CD8-positive, alpha-beta memory T cell (primary cell): Measurements from ENCODE around the gene TMEM259. TPM values are rescaled to one million over a fixed set of nuclear protein-coding genes. Genes with fewer than 3 reads are reported as not detected.
A peak's percentile ranks its signal among the peaks of the same experiment; 100 is the strongest.

Experiments
- CTCF ChIA-PET: fragments of 350-600 bp; sonication (Branson Sonifier 250); formaldehyde crosslinking; loops from one replicate; lab custom pipeline; 2021; ENCODE audit warnings: antibody characterized with exemption; lab: Charles Lee
- POLR2A ChIA-PET: fragments of 350-600 bp; sonication (Branson Sonifier 250); formaldehyde crosslinking; loops from one replicate; lab custom pipeline; 2021; ENCODE audit warnings: antibody characterized with exemption; lab: Charles Lee
- DNase-seq, 5 donors: peaks; one replicate each; pipeline versions ENCODE4 v3.0.0 to v3.0.0-alpha.2; 2020 to 2022; ENCODE audit warnings: mixed read lengths in 1 of 5
- H3K27ac ChIP-seq: one replicate; pipeline ENCODE4 v1.7.0; 2013; ENCODE audit warnings: low read depth, mild to moderate bottlenecking, low read length, moderate library complexity
- H3K27me3 ChIP-seq: 2 replicates; pipeline ENCODE4 v1.7.0; 2013; ENCODE audit warnings: low read length, mild to moderate bottlenecking; ENCODE audit not compliant: insufficient read depth, poor library complexity, severe bottlenecking
- H3K36me3 ChIP-seq: 2 replicates; pipeline ENCODE4 v1.7.0; 2013; ENCODE audit warnings: mild to moderate bottlenecking, low read length, moderate library complexity; ENCODE audit not compliant: insufficient read depth
- H3K4me1 ChIP-seq: 2 replicates; pipeline ENCODE4 v1.7.0; 2013; ENCODE audit warnings: mild to moderate bottlenecking, low read length, moderate library complexity; ENCODE audit not compliant: insufficient read depth
- H3K4me3 ChIP-seq: 2 replicates; pipeline ENCODE4 v1.7.0; 2013; ENCODE audit warnings: mild to moderate bottlenecking, low read length
- H3K9me3 ChIP-seq: 2 replicates; pipeline ENCODE4 v1.7.0; 2013; ENCODE audit warnings: mild to moderate bottlenecking, low read length
- H3K27ac Mint-ChIP-seq, 8 donors: one replicate each; pipeline ENCODE4 v1.8.0; 2020 to 2021; ENCODE audit warnings: mixed read lengths in 8 of 8, mild to moderate bottlenecking in 6 of 8, inconsistent platforms in 3 of 8, moderate library complexity in 3 of 8
- H3K27me3 Mint-ChIP-seq, 2 donors: one replicate each; pipeline ENCODE4 v1.8.0; 2020 to 2021; ENCODE audit warnings: mixed read lengths in 2 of 2, mild to moderate bottlenecking in 1 of 2, moderate library complexity in 1 of 2
- H3K36me3 Mint-ChIP-seq, 3 donors: one replicate each; pipeline ENCODE4 v1.8.0; 2020 to 2021; ENCODE audit warnings: mixed read lengths in 3 of 3, inconsistent platforms in 1 of 3, mild to moderate bottlenecking in 1 of 3
- H3K4me1 Mint-ChIP-seq, 3 donors: one replicate each; pipeline ENCODE4 v1.8.0; 2020 to 2021; ENCODE audit warnings: mixed read lengths in 3 of 3, inconsistent platforms in 1 of 3, mild to moderate bottlenecking in 1 of 3
- H3K4me3 Mint-ChIP-seq, 7 donors: one replicate each; pipeline ENCODE4 v1.8.0; 2020 to 2021; ENCODE audit warnings: mixed read lengths in 7 of 7, mild to moderate bottlenecking in 6 of 7, moderate library complexity in 4 of 7, inconsistent platforms in 2 of 7
- H3K9me3 Mint-ChIP-seq, 5 donors: one replicate each; pipeline ENCODE4 v1.8.0; 2020 to 2022; ENCODE audit warnings: mixed read lengths in 5 of 5, mild to moderate bottlenecking in 3 of 5, moderate library complexity in 2 of 5, inconsistent platforms in 1 of 5
- polyA plus RNA-seq: library from polyadenylated mRNA; unstranded; fragments of 300-500 nt; fragmentation: Illumina TruSeq; gene quantifications from one replicate; pipeline ENCODE4 v1.2.3, GENCODE V29; 2021
- total RNA-seq, 2 experiments: library from RNA; stranded (reverse); gene quantifications; one replicate each; pipeline ENCODE4 v1.2.3, GENCODE V29; 2021

TMEM259 gene
- total and polyA plus RNA-seq, 3 experiments from 2014 or later: 84.6 to 157 (median 151) TPM

DNA sequence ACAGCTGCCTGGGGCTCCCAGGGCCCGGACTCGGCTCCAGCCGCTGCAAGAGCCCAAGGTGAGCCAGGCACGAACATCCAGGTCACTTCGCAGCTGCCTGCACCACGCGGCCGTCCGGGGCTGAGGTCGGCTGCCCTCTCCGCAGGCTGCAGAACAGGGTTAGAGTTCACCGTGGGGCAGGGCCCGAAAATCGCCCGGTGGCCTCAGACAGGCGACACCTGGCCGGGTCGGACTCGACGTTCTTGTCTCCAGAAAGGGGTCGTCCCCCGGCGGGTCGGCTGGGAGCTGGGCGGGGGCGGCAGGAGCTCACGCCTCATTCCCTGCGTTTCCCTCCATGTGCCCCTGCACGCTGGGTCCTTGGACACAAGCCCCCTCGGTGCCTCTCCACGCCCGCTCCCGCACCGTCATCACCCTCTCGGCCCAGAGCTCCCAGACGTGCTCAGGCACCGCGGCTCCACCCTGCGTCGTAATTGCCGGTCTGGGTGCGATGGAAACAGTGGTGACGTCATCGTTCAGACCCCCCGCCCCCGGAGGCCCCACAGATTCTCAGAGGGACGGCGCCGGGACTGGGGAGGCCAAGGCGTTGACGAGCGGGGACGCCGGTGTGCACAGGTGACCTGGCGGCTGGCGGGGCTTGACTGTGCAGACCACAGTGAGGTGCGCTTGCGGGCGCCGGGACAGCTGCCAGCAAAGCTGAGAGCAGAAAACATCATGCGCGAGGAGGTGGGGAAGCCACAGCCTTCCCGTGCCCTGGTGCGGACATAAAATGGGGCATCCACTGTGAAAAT, 24.7 kb downstream of the TMEM259 start:
- CTCF ChIA-PET: interaction anchor here (0.5 to 2.5 kb wide), 10 partner anchors 8 to 132 kb away, joined by 3 to 15 read pairs (median 5); partner anchors contain the start of genes ARHGAP45 and WDR18
- peak overlapping the region; percentile 34 for H3K4me3 ChIP-seq
- DNase-seq: peak; percentile 86 to 94 (median 90)
- H3K4me1 Mint-ChIP-seq: peaks cover 6 to 37% (median 13%) of the 10 kb centered on the region in 3 donors
- peaks cover 0 to 14% (median 0%) of the 10 kb centered on the region in 3 donors for H3K36me3 Mint-ChIP-seq
- POLR2A ChIA-PET: interaction anchor here (0.6 to 3.0 kb wide), 6 partner anchors 8 to 206 kb away, joined by 3 to 24 read pairs (median 4); partner anchors contain the start of gene WDR18
- peak overlapping the region; percentile 85 to 99 (median 93) for H3K27ac Mint-ChIP-seq
- H3K27me3 ChIP-seq: peaks cover 21% of the 10 kb centered on the region
- peaks cover 3 to 22% of the 10 kb centered on the region in 2 donors for H3K27me3 Mint-ChIP-seq
- no peaks in the 10 kb centered on the region for H3K9me3 ChIP-seq
- H3K36me3 ChIP-seq: no peaks in the 10 kb centered on the region
- peaks cover 26% of the 10 kb centered on the region for H3K4me1 ChIP-seq
- peak overlapping the region; percentile 67 to 86 (median 76) for H3K4me3 Mint-ChIP-seq
- no peak overlapping the region for H3K27ac ChIP-seq
- H3K9me3 Mint-ChIP-seq: peaks cover 0 to 6% (median 0%) of the 10 kb centered on the region in 5 donors

- POLR2A ChIA-PET: interaction anchor here (1.5 kb wide), 2 partner anchors 11 to 75 kb away, joined by 3 to 4 read pairs; partner anchors contain the start of gene WDR18
- Histone ChIP-seq H3K27ac (no peak overlapping the region), H3K36me3 (no peaks in the 10 kb centered on the region), H3K9me3 (no peaks in the 10 kb centered on the region), H3K4me1 (peaks cover 22% of the 10 kb centered on the region), H3K4me3 (no peak overlapping the region), H3K27me3 (peaks cover 15% of the 10 kb centered on the region)
- H3K4me1 Mint-ChIP-seq: peaks cover 6 to 32% (median 13%) of the 10 kb centered on the region in 3 donors
- CTCF ChIA-PET: interaction anchor here (0.5 to 2.5 kb wide), 6 partner anchors 7 to 131 kb away, joined by 3 to 15 read pairs (median 4); partner anchors contain the start of gene WDR18
- DNase-seq: no peak
- H3K27ac Mint-ChIP-seq: peak overlapping the region in 3 of 8 donors; percentile 9 to 96 (median 50)
- H3K4me3 Mint-ChIP-seq: no peak overlapping the region
- H3K27me3 Mint-ChIP-seq: peaks cover 2 to 19% of the 10 kb centered on the region in 2 donors
- H3K36me3 Mint-ChIP-seq: peaks cover 0 to 20% (median 0%) of the 10 kb centered on the region in 3 donors
- peaks cover 0 to 6% (median 0%) of the 10 kb centered on the region in 5 donors for H3K9me3 Mint-ChIP-seq
These were observed 25.7 kb downstream of the TMEM259 start for GRCh38 chr19:995051-995827.

- Histone ChIP-seq H3K4me1 (peaks cover 22% of the 10 kb centered on the region), H3K27me3 (peaks cover 15% of the 10 kb centered on the region), H3K4me3 (no peak overlapping the region), H3K27ac (no peak overlapping the region), H3K9me3 (no peaks in the 10 kb centered on the region), H3K36me3 (no peaks in the 10 kb centered on the region)
- POLR2A ChIA-PET: interaction anchor here (1.5 kb wide), 1 partner anchor 10 kb away, joined by 4 read pairs; the partner anchor contains the start of gene WDR18
- no peak for DNase-seq
- H3K27me3 Mint-ChIP-seq: peaks cover 2 to 17% of the 10 kb centered on the region in 2 donors
- peaks cover 0 to 24% (median 0%) of the 10 kb centered on the region in 3 donors for H3K36me3 Mint-ChIP-seq
- H3K4me1 Mint-ChIP-seq: peaks cover 6 to 32% (median 13%) of the 10 kb centered on the region in 3 donors
- peak overlapping the region in 3 of 8 donors; percentile 17 to 77 (median 36) for H3K27ac Mint-ChIP-seq
- CTCF ChIA-PET: no interaction called here
- peaks cover 0 to 6% (median 0%) of the 10 kb centered on the region in 5 donors for H3K9me3 Mint-ChIP-seq
- no peak overlapping the region for H3K4me3 Mint-ChIP-seq
These were observed 26.4 kb downstream of the TMEM259 start for GRCh38 chr19:994516-994915.

- peaks cover 2 to 11% of the 10 kb centered on the region in 2 donors for H3K27me3 Mint-ChIP-seq
- peaks cover 6 to 28% (median 10%) of the 10 kb centered on the region in 3 donors for H3K4me1 Mint-ChIP-seq
- Histone ChIP-seq H3K27me3 (peaks cover 9% of the 10 kb centered on the region), H3K27ac (no peak overlapping the region), H3K36me3 (no peaks in the 10 kb centered on the region), H3K4me1 (peaks cover 22% of the 10 kb centered on the region), H3K9me3 (no peaks in the 10 kb centered on the region), H3K4me3 (no peak overlapping the region)
- H3K27ac Mint-ChIP-seq: peak overlapping the region in 3 of 8 donors; percentile 46 to 87 (median 82)
- DNase-seq: no peak
- peak overlapping the region in 1 of 7 donors; percentile 9 for H3K4me3 Mint-ChIP-seq
- POLR2A ChIA-PET: no interaction called here
- H3K9me3 Mint-ChIP-seq: peaks cover 0 to 6% (median 0%) of the 10 kb centered on the region in 5 donors
- peaks cover 0 to 27% (median 0%) of the 10 kb centered on the region in 3 donors for H3K36me3 Mint-ChIP-seq
- CTCF ChIA-PET: no interaction called here
These were observed 27.0 kb downstream of the TMEM259 start for GRCh38 chr19:993831-994393.

GRCh38 chr19:993361-993830, 27.5 kb downstream of the TMEM259 start:
- Mint-ChIP-seq H3K9me3 (peaks cover 0 to 6% (median 0%) of the 10 kb centered on the region in 5 donors), H3K4me1 (peaks cover 6 to 32% (median 10%) of the 10 kb centered on the region in 3 donors), H3K36me3 (peaks cover 0 to 31% (median 0%) of the 10 kb centered on the region in 3 donors), H3K27ac (peak overlapping the region in 1 of 8 donors; percentile 87), H3K4me3 (peak overlapping the region in 1 of 7 donors; percentile 9), H3K27me3 (peaks cover 2 to 8% of the 10 kb centered on the region in 2 donors)
- Histone ChIP-seq H3K27ac (no peak overlapping the region), H3K9me3 (no peaks in the 10 kb centered on the region), H3K4me1 (peaks cover 22% of the 10 kb centered on the region), H3K27me3 (peaks cover 4% of the 10 kb centered on the region), H3K36me3 (no peaks in the 10 kb centered on the region), H3K4me3 (no peak overlapping the region)
- no peak for DNase-seq
- ChIA-PET POLR2A (no interaction called here), CTCF (no interaction called here)

DNA sequence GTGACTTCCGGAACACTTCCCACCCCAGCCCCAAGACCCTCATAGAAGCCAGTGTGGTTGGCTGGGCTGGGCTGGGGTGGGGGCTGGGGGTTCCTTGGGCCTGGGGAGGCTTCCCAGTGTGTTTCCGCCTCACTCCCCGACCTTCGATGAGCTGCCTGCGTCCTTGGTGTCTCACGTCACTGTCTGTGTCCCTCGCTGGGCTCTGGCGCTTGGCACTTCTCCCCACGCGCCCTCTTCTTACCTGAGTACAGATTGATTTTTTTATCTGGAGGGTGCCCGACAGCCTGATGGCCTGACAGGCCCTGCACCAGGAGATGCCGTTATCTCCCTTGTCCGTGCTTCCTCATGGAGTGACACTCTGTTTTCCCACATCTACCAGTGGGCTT, 28.3 kb downstream of the TMEM259 start:
- no peaks in the 10 kb centered on the region for H3K36me3 ChIP-seq
- Mint-ChIP-seq H3K27ac (peak overlapping the region in 5 of 8 donors; percentile 21 to 83 (median 51)), H3K9me3 (peaks cover 0 to 6% (median 0%) of the 10 kb centered on the region in 5 donors), H3K4me3 (no peak overlapping the region), H3K27me3 (peaks cover 1 to 2% of the 10 kb centered on the region in 2 donors), H3K36me3 (peaks cover 0 to 36% (median 0%) of the 10 kb centered on the region in 3 donors), H3K4me1 (peaks cover 6 to 26% (median 7%) of the 10 kb centered on the region in 3 donors)
- no peak overlapping the region for H3K4me3 ChIP-seq
- no peak for DNase-seq
- no peaks in the 10 kb centered on the region for H3K27me3 ChIP-seq
- H3K4me1 ChIP-seq: peaks cover 19% of the 10 kb centered on the region
- no peaks in the 10 kb centered on the region for H3K9me3 ChIP-seq
- ChIA-PET CTCF (no interaction called here), POLR2A (no interaction called here)
- no peak overlapping the region for H3K27ac ChIP-seq
